ENCODE data around the gene MTMR12. TPM values are rescaled to one million over a fixed set of nuclear protein-coding genes. Genes with fewer than 3 reads are reported as not detected.

Gene MTMR12
- total and polyA plus RNA-seq, 2 experiments from 2014 or later = 18.3 to 51.6 TPM

DNA sequence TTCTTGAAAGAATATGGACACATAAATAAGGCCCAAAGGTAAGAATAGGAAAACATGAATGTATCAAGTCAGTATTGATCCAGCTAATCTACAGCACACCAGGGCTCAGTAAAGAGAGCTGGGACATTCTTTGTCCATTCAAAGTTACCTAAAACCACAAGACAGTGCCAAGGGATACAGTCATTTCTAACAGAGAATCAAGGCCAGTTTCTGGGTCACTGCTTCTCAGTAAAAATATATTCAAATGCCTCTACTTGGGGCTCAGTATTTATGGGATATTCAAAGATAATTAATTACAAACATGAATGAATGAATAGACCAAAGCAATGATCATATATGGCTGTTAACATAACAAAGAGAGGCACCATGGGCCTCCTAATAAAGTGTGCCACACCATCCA is 34.9 kb downstream of the MTMR12 start:
- H3K36me3 ChIP-seq (ENCODE audit: insufficient read depth) = peaks cover 9% of the 10 kb centered on the region; the same call in 1 of the 2 replicates
- TF ChIP-seq ZNF331 (CRISPR knock-in tag; IDR thresholded peaks at IDR 0.05; ENCODE audit: low read depth) (no peak), CREB1 (CRISPR knock-in tag; IDR thresholded peaks at IDR 0.05; ENCODE audit: low read depth) (no peak), EZH2 (IDR thresholded peaks at IDR 0.05; ENCODE audit: low read depth, unreplicated experiment) (no peak), NANOG (IDR thresholded peaks at IDR 0.05; ENCODE audit: borderline replicate concordance) (no peak), ZNF114 (CRISPR knock-in tag; IDR thresholded peaks at IDR 0.05) (no peak), POLR2AphosphoS5 (IDR thresholded peaks at IDR 0.05; ENCODE audit: low read depth) (no peak), STAT1 (IDR thresholded peaks at IDR 0.05; ENCODE audit: unreplicated experiment) (no peak), JUNB (IDR thresholded peaks at IDR 0.05; ENCODE audit: unreplicated experiment) (no peak), EZH2phosphoT487 (IDR thresholded peaks at IDR 0.05; ENCODE audit: unreplicated experiment) (no peak)
- TF ChIP-seq, protein P1, sequence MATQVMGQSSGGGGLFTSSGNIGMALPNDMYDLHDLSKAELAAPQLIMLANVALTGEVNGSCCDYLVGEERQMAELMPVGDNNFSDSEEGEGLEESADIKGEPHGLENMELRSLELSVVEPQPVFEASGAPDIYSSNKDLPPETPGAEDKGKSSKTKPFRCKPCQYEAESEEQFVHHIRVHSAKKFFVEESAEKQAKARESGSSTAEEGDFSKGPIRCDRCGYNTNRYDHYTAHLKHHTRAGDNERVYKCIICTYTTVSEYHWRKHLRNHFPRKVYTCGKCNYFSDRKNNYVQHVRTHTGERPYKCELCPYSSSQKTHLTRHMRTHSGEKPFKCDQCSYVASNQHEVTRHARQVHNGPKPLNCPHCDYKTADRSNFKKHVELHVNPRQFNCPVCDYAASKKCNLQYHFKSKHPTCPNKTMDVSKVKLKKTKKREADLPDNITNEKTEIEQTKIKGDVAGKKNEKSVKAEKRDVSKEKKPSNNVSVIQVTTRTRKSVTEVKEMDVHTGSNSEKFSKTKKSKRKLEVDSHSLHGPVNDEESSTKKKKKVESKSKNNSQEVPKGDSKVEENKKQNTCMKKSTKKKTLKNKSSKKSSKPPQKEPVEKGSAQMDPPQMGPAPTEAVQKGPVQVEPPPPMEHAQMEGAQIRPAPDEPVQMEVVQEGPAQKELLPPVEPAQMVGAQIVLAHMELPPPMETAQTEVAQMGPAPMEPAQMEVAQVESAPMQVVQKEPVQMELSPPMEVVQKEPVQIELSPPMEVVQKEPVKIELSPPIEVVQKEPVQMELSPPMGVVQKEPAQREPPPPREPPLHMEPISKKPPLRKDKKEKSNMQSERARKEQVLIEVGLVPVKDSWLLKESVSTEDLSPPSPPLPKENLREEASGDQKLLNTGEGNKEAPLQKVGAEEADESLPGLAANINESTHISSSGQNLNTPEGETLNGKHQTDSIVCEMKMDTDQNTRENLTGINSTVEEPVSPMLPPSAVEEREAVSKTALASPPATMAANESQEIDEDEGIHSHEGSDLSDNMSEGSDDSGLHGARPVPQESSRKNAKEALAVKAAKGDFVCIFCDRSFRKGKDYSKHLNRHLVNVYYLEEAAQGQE (IDR thresholded peaks at IDR 0.05; ENCODE audit: unreplicated experiment) = no peak
- TF ChIP-seq, protein P2, sequence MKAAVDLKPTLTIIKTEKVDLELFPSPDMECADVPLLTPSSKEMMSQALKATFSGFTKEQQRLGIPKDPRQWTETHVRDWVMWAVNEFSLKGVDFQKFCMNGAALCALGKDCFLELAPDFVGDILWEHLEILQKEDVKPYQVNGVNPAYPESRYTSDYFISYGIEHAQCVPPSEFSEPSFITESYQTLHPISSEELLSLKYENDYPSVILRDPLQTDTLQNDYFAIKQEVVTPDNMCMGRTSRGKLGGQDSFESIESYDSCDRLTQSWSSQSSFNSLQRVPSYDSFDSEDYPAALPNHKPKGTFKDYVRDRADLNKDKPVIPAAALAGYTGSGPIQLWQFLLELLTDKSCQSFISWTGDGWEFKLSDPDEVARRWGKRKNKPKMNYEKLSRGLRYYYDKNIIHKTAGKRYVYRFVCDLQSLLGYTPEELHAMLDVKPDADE (IDR thresholded peaks at IDR 0.05) = no peak
- TF ChIP-seq, protein P3, sequence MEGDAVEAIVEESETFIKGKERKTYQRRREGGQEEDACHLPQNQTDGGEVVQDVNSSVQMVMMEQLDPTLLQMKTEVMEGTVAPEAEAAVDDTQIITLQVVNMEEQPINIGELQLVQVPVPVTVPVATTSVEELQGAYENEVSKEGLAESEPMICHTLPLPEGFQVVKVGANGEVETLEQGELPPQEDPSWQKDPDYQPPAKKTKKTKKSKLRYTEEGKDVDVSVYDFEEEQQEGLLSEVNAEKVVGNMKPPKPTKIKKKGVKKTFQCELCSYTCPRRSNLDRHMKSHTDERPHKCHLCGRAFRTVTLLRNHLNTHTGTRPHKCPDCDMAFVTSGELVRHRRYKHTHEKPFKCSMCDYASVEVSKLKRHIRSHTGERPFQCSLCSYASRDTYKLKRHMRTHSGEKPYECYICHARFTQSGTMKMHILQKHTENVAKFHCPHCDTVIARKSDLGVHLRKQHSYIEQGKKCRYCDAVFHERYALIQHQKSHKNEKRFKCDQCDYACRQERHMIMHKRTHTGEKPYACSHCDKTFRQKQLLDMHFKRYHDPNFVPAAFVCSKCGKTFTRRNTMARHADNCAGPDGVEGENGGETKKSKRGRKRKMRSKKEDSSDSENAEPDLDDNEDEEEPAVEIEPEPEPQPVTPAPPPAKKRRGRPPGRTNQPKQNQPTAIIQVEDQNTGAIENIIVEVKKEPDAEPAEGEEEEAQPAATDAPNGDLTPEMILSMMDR (conservative IDR thresholded peaks at IDR 0.05; ENCODE audit: low read depth in 2 of 2) = no peak
- TF ChIP-seq, protein P4, sequence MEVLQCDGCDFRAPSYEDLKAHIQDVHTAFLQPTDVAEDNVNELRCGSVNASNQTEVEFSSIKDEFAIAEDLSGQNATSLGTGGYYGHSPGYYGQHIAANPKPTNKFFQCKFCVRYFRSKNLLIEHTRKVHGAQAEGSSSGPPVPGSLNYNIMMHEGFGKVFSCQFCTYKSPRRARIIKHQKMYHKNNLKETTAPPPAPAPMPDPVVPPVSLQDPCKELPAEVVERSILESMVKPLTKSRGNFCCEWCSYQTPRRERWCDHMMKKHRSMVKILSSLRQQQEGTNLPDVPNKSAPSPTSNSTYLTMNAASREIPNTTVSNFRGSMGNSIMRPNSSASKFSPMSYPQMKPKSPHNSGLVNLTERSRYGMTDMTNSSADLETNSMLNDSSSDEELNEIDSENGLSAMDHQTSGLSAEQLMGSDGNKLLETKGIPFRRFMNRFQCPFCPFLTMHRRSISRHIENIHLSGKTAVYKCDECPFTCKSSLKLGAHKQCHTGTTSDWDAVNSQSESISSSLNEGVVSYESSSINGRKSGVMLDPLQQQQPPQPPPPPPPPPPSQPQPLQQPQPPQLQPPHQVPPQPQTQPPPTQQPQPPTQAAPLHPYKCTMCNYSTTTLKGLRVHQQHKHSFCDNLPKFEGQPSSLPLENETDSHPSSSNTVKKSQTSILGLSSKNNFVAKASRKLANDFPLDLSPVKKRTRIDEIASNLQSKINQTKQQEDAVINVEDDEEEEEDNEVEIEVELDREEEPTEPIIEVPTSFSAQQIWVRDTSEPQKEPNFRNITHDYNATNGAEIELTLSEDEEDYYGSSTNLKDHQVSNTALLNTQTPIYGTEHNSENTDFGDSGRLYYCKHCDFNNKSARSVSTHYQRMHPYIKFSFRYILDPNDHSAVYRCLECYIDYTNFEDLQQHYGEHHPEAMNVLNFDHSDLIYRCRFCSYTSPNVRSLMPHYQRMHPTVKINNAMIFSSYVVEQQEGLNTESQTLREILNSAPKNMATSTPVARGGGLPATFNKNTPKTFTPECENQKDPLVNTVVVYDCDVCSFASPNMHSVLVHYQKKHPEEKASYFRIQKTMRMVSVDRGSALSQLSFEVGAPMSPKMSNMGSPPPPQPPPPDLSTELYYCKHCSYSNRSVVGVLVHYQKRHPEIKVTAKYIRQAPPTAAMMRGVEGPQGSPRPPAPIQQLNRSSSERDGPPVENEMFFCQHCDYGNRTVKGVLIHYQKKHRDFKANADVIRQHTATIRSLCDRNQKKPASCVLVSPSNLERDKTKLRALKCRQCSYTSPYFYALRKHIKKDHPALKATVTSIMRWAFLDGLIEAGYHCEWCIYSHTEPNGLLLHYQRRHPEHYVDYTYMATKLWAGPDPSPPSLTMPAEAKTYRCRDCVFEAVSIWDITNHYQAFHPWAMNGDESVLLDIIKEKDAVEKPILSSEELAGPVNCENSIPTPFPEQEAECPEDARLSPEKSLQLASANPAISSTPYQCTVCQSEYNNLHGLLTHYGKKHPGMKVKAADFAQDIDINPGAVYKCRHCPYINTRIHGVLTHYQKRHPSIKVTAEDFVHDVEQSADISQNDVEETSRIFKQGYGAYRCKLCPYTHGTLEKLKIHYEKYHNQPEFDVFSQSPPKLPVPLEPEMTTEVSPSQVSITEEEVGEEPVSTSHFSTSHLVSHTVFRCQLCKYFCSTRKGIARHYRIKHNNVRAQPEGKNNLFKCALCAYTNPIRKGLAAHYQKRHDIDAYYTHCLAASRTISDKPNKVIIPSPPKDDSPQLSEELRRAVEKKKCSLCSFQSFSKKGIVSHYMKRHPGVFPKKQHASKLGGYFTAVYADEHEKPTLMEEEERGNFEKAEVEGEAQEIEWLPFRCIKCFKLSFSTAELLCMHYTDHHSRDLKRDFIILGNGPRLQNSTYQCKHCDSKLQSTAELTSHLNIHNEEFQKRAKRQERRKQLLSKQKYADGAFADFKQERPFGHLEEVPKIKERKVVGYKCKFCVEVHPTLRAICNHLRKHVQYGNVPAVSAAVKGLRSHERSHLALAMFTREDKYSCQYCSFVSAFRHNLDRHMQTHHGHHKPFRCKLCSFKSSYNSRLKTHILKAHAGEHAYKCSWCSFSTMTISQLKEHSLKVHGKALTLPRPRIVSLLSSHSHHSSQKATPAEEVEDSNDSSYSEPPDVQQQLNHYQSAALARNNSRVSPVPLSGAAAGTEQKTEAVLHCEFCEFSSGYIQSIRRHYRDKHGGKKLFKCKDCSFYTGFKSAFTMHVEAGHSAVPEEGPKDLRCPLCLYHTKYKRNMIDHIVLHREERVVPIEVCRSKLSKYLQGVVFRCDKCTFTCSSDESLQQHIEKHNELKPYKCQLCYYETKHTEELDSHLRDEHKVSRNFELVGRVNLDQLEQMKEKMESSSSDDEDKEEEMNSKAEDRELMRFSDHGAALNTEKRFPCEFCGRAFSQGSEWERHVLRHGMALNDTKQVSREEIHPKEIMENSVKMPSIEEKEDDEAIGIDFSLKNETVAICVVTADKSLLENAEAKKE (CRISPR knock-in tag; IDR thresholded peaks at IDR 0.05) = no peak
- H2AFZ ChIP-seq = no peak overlapping the region
- H3K27ac ChIP-seq (ENCODE audit: low read depth) = peak overlapping the region; percentile 77
- ATAC-seq (no peak), DNase-seq (ENCODE audit: low spot score) (no peak)
- Mint-ChIP-seq H3K36me3 (ENCODE audit: low read depth) (peaks cover 74% of the 10 kb centered on the region), H3K27me3 (ENCODE audit: insufficient read depth, low read depth, poor library complexity) (peaks cover 12% of the 10 kb centered on the region), H3K4me3 (no peak overlapping the region), H3K9me3 (no peaks in the 10 kb centered on the region), H3K4me1 (peaks cover 65% of the 10 kb centered on the region), H3K27ac (peak overlapping the region; percentile 92)
- H3K4me3 ChIP-seq = no peak overlapping the region
- no peak overlapping the region for H3K4me2 ChIP-seq
- H3K4me1 ChIP-seq (ENCODE audit: insufficient read depth) = peaks cover 49% of the 10 kb centered on the region
- no peaks in the 10 kb centered on the region; the same call in 1 of the 2 replicates for H3F3A ChIP-seq (replicated peaks; ENCODE audit: low read depth)
- H3K79me2 ChIP-seq (replicated peaks; ENCODE audit: insufficient read depth) = peaks cover 61% of the 10 kb centered on the region
- H4K20me1 ChIP-seq (replicated peaks; ENCODE audit: insufficient read depth) = no peaks in the 10 kb centered on the region
- H3K27me3 ChIP-seq (ENCODE audit: insufficient read depth) = no peaks in the 10 kb centered on the region
- H3K9me2 ChIP-seq (ENCODE audit: insufficient read depth) = no peaks in the 10 kb centered on the region

Measured in GM23338 (cell line).